Tibial nerve (tissue), 4 donors: ENCODE measurements around the gene PXDC1.

ENCODE experiments used
- CTCF ChIP-seq, 5 experiments: fragments of 200-600 bp in 3 of 5; fragments of 450-650 bp in 2 of 5; sonication (generic) in 3 of 5; IDR thresholded peaks; one replicate each; pipeline ENCODE4 v1.5.1; 2016 to 2019; ENCODE audit warnings: antibody characterized with exemption in 5 of 5, mild to moderate bottlenecking in 3 of 5, moderate library complexity in 2 of 5
- EP300 ChIP-seq, 2 donors: sonication (generic); formaldehyde crosslinking; IDR thresholded peaks; one replicate each; pipeline ENCODE4 v1.6.1; 2017; ENCODE audit warnings: antibody characterized with exemption in 2 of 2, mild to moderate bottlenecking in 1 of 2

- TF ChIP-seq CTCF (IDR thresholded peaks at IDR 0.05) (no peak), EP300 (IDR thresholded peaks at IDR 0.05) (no peak)
Observed at GRCh38 chr6:3707751-3708412, 43.6 kb downstream of the PXDC1 start.
